T-cell (primary cell): ENCODE data around the gene NUB1. TPM values are rescaled to one million over a fixed set of nuclear protein-coding genes. Genes with fewer than 3 reads are reported as not detected.

Experiments
- ATAC-seq, 4 experiments: fragments of 200-7000 bp in 3 of 4; fragments of 150-1000 bp in 1 of 4; cut with Tn5 transposase; replicated peaks in 1 of 4; 1 replicate in 3 of 4; 2 replicates in 1 of 4; pipeline ENCODE4 v1.10.0; 2021; ENCODE audit warnings: moderate library complexity in 3 of 4, mild to moderate bottlenecking in 2 of 4, moderate number of reproducible peaks in 1 of 4
- CTCF ChIA-PET, 2 donors: fragments of 300-600 bp; sonication (Branson Sonifier 250); formaldehyde crosslinking; loops; one replicate each; lab custom pipeline; 2022; ENCODE audit warnings: antibody characterized with exemption in 2 of 2; lab: Charles Lee
- POLR2A ChIA-PET, 2 donors: fragments of 300-600 bp; sonication (Branson Sonifier 250); formaldehyde crosslinking; loops; one replicate each; lab custom pipeline; 2022; ENCODE audit warnings: antibody characterized with exemption in 2 of 2; lab: Charles Lee
- DNase-seq, 35 experiments: peaks; one replicate each; pipeline versions ENCODE4 v3.0.0 to v3.0.0-alpha.2; 2013 to 2023
- H3K27ac ChIP-seq: one replicate; pipeline ENCODE4 v1.5.1; 2013; ENCODE audit warnings: low read length
- H3K27me3 ChIP-seq, 2 experiments: replicated peaks in 1 of 2; 1 replicate in 1 of 2; 2 replicates in 1 of 2; pipeline versions ENCODE4 v1.6.1 to v1.7.0; 2013; ENCODE audit warnings: low read length in 1 of 2, mixed read lengths in 1 of 2; ENCODE audit not compliant: control insufficient read depth in 2 of 2, insufficient read depth in 2 of 2; ENCODE audit errors: extremely low read depth in 1 of 2
- H3K36me3 ChIP-seq, 2 donors: 1 replicate in 1 of 2; 2 replicates in 1 of 2; pipeline versions ENCODE4 v1.6.1 to v1.7.0; 2013; ENCODE audit warnings: low read length in 1 of 2; ENCODE audit not compliant: control insufficient read depth in 2 of 2, insufficient read depth in 1 of 2; ENCODE audit errors: extremely low read depth in 1 of 2
- H3K4me1 ChIP-seq, 2 experiments: 1 replicate in 1 of 2; 2 replicates in 1 of 2; pipeline versions ENCODE4 v1.6.1 to v1.7.0; 2013; ENCODE audit warnings: low read length in 2 of 2, mixed read lengths in 1 of 2; ENCODE audit not compliant: insufficient read depth in 2 of 2, control insufficient read depth in 1 of 2; ENCODE audit errors: extremely low read depth in 1 of 2
- H3K4me3 ChIP-seq, 2 donors: 1 replicate in 1 of 2; 2 replicates in 1 of 2; pipeline versions ENCODE4 v1.5.1 to v1.7.0; 2013; ENCODE audit warnings: mild to moderate bottlenecking in 2 of 2, low read length in 1 of 2, moderate library complexity in 1 of 2; ENCODE audit not compliant: control insufficient read depth in 1 of 2; ENCODE audit errors: extremely low read depth in 1 of 2
- H3K9me3 ChIP-seq: 2 replicates; pipeline ENCODE4 v1.7.0; 2013
- H3K27ac Mint-ChIP-seq, 2 donors: one replicate each; pipeline ENCODE4 v1.8.0; 2020 to 2021; ENCODE audit warnings: mild to moderate bottlenecking in 2 of 2, mixed read lengths in 2 of 2
- H3K27me3 Mint-ChIP-seq, 2 donors: one replicate each; pipeline ENCODE4 v1.8.0; 2021 to 2022; ENCODE audit warnings: mixed read lengths in 2 of 2
- H3K36me3 Mint-ChIP-seq: one replicate; pipeline ENCODE4 v1.8.0; 2021; ENCODE audit warnings: mixed read lengths
- H3K4me1 Mint-ChIP-seq, 3 donors: one replicate each; pipeline ENCODE4 v1.8.0; 2020 to 2022; ENCODE audit warnings: mixed read lengths in 3 of 3, mild to moderate bottlenecking in 1 of 3
- H3K4me3 Mint-ChIP-seq, 3 donors: one replicate each; pipeline ENCODE4 v1.8.0; 2020 to 2022; ENCODE audit warnings: mild to moderate bottlenecking in 3 of 3, mixed read lengths in 3 of 3, moderate library complexity in 3 of 3
- H3K9me3 Mint-ChIP-seq, 3 donors: one replicate each; pipeline ENCODE4 v1.8.0; 2020 to 2022; ENCODE audit warnings: mixed read lengths in 3 of 3
- WGBS: methylation state at CpG from one replicate; pipeline ENCODE4 v1.1.5; 2013; ENCODE audit warnings: missing lambda C conversion rate; ENCODE audit not compliant: insufficient coverage; 5-methylcytosine and 5-hydroxymethylcytosine counted together
- total RNA-seq, 35 experiments: library from RNA in 6 of 35; stranded (reverse) in 6 of 35; fragments of 120-200 nt in 1 of 35; gene quantifications; one replicate each; pipeline versions ENCODE4 v1.2.1 to v1.2.4 and lab custom pipeline; 2013 to 2026

Gene NUB1
- total RNA-seq, 5 donors from 2014 or later (not counting 1 experiment from before 2014, with no cell fraction given), result 77.4 to 98.9 (median 87.7) TPM

- H3K36me3 ChIP-seq, result peaks cover 0 to 2% of the 10 kb centered on the region in 2 donors
- 83% methylated on average over 4 of the region's 10 CpGs for WGBS
- CTCF ChIA-PET, result interaction anchor here in 1 of 2 donors (0.7 kb wide), 1 partner anchor 172 kb away, joined by 6 read pairs; no protein-coding TSS in a partner anchor
- peaks cover 0 to 27% of the 10 kb centered on the region in 2 experiments for H3K4me1 ChIP-seq
- no peaks in the 10 kb centered on the region for H3K27me3 Mint-ChIP-seq
- H3K36me3 Mint-ChIP-seq, result no peaks in the 10 kb centered on the region
- POLR2A ChIA-PET, result no interaction called here
- H3K4me3 Mint-ChIP-seq, result no peak overlapping the region
- peaks cover 2 to 37% (median 9%) of the 10 kb centered on the region in 3 donors for H3K4me1 Mint-ChIP-seq
- H3K9me3 ChIP-seq, result no peaks in the 10 kb centered on the region
- no peak overlapping the region for H3K4me3 ChIP-seq
- ATAC-seq (no peak), DNase-seq (no peak)
- H3K27ac ChIP-seq, result no peak overlapping the region
- peaks cover 0 to 9% of the 10 kb centered on the region in 2 experiments for H3K27me3 ChIP-seq
- H3K9me3 Mint-ChIP-seq, result no peaks in the 10 kb centered on the region
- peak overlapping the region; percentile 71 to 82 for H3K27ac Mint-ChIP-seq
These were observed 54.8 kb downstream of the NUB1 start for GRCh38 chr7:151396328-151396970.

- Mint-ChIP-seq H3K27me3 (no peaks in the 10 kb centered on the region), H3K4me1 (peaks cover 2 to 38% (median 9%) of the 10 kb centered on the region in 3 donors), H3K36me3 (no peaks in the 10 kb centered on the region), H3K27ac (peak overlapping the region; percentile 71 to 82), H3K4me3 (no peak overlapping the region), H3K9me3 (no peaks in the 10 kb centered on the region)
- DNase-seq (no peak), ATAC-seq (no peak)
- ChIA-PET POLR2A (no interaction called here), CTCF (no interaction called here)
- peaks cover 0 to 7% of the 10 kb centered on the region in 2 experiments for H3K27me3 ChIP-seq
- peaks cover 0 to 27% of the 10 kb centered on the region in 2 experiments for H3K4me1 ChIP-seq
- H3K36me3 ChIP-seq, result peaks cover 0 to 2% of the 10 kb centered on the region in 2 donors
- 97% methylated on average over 11 of the region's 13 CpGs for WGBS
- H3K9me3 ChIP-seq, result no peaks in the 10 kb centered on the region
- H3K27ac ChIP-seq, result no peak overlapping the region
- no peak overlapping the region for H3K4me3 ChIP-seq
These were observed 55.4 kb downstream of the NUB1 start for GRCh38 chr7:151397026-151397425.

- Histone ChIP-seq H3K27ac (no peak overlapping the region), H3K27me3 (peaks cover 0 to 6% of the 10 kb centered on the region in 2 experiments)
These were observed 57.1 kb downstream of the NUB1 start for GRCh38 chr7:151398446-151399304.

GRCh38 chr7:151399305-151399601 lies 57.6 kb downstream of the NUB1 start:
- Histone ChIP-seq H3K36me3 (peaks cover 0 to 2% of the 10 kb centered on the region in 2 donors), H3K4me1 (peaks cover 0 to 35% of the 10 kb centered on the region in 2 experiments), H3K9me3 (no peaks in the 10 kb centered on the region), H3K27ac (no peak overlapping the region), H3K27me3 (peaks cover 0 to 6% of the 10 kb centered on the region in 2 experiments), H3K4me3 (no peak overlapping the region)
- ChIA-PET CTCF (interaction anchor here in 1 of 2 donors (1.2 kb wide), 1 partner anchor 31 kb away, joined by 3 read pairs; no protein-coding TSS in a partner anchor), POLR2A (no interaction called here)
- Mint-ChIP-seq H3K27me3 (no peaks in the 10 kb centered on the region), H3K27ac (no peak overlapping the region), H3K4me3 (no peak overlapping the region), H3K4me1 (peaks cover 9 to 52% (median 14%) of the 10 kb centered on the region in 3 donors), H3K9me3 (no peaks in the 10 kb centered on the region), H3K36me3 (no peaks in the 10 kb centered on the region)
- DNase-seq, result no peak
- ATAC-seq, result no peak
- 91% methylated on average over 6 of the region's 7 CpGs for WGBS

More at GRCh38 chr7:151398446-151399304, 57.1 kb downstream of the NUB1 start:
- POLR2A ChIA-PET, result no interaction called here
- ATAC-seq, result no peak
- Mint-ChIP-seq H3K27me3 (no peaks in the 10 kb centered on the region), H3K36me3 (no peaks in the 10 kb centered on the region), H3K4me1 (peaks cover 4 to 48% (median 10%) of the 10 kb centered on the region in 3 donors), H3K9me3 (no peaks in the 10 kb centered on the region), H3K27ac (peak overlapping the region; percentile 1 to 10), H3K4me3 (no peak overlapping the region)
- WGBS, result 90% methylated on average over 16 of the region's 19 CpGs
- no peak overlapping the region for H3K4me3 ChIP-seq
- H3K4me1 ChIP-seq, result peaks cover 0 to 30% of the 10 kb centered on the region in 2 experiments
- no peak for DNase-seq
- CTCF ChIA-PET, result interaction anchor here in 1 of 2 donors (1.2 kb wide), 1 partner anchor 30 kb away, joined by 3 read pairs; no protein-coding TSS in a partner anchor
- peaks cover 0 to 2% of the 10 kb centered on the region in 2 donors for H3K36me3 ChIP-seq
- no peaks in the 10 kb centered on the region for H3K9me3 ChIP-seq

GRCh38 chr7:151399906-151400305 lies 58.3 kb downstream of the NUB1 start:
- H3K36me3 ChIP-seq, result peaks cover 0 to 2% of the 10 kb centered on the region in 2 donors
- ChIA-PET POLR2A (interaction anchor here in 1 of 2 donors (0.7 kb wide), 1 partner anchor 30 kb away, joined by 3 read pairs; no protein-coding TSS in a partner anchor), CTCF (interaction anchor here in 1 of 2 donors (1.2 kb wide), 1 partner anchor 31 kb away, joined by 3 read pairs; no protein-coding TSS in a partner anchor)
- DNase-seq, result no peak
- H3K9me3 Mint-ChIP-seq, result no peaks in the 10 kb centered on the region
- H3K27me3 ChIP-seq, result peaks cover 0 to 6% of the 10 kb centered on the region in 2 experiments
- H3K4me1 Mint-ChIP-seq, result peaks cover 10 to 55% (median 14%) of the 10 kb centered on the region in 3 donors
- no peaks in the 10 kb centered on the region for H3K36me3 Mint-ChIP-seq
- ATAC-seq, result no peak
- H3K4me3 Mint-ChIP-seq, result no peak overlapping the region
- no peaks in the 10 kb centered on the region for H3K27me3 Mint-ChIP-seq
- no peaks in the 10 kb centered on the region for H3K9me3 ChIP-seq
- H3K4me3 ChIP-seq, result no peak overlapping the region
- no peak overlapping the region for H3K27ac ChIP-seq
- H3K4me1 ChIP-seq, result peaks cover 0 to 42% of the 10 kb centered on the region in 2 experiments
- H3K27ac Mint-ChIP-seq, result peak overlapping the region; percentile 22 to 44
- 96% methylated on average over 9 of the region's 14 CpGs for WGBS
